Upper lobe of left lung (tissue), 4 donors: ENCODE measurements around the gene PRC1.

Experiments used
- EP300 ChIP-seq, 4 donors: sonication (generic); formaldehyde crosslinking; IDR thresholded peaks; one replicate each; pipeline ENCODE4 v1.5.1; 2017; ENCODE audit warnings: antibody characterized with exemption in 4 of 4, control low read depth in 2 of 4
- POLR2A ChIP-seq, 4 donors: fragments of 450-650 bp; IDR thresholded peaks; one replicate each; pipeline ENCODE4 v1.5.1; 2016 to 2017; ENCODE audit warnings: antibody characterized with exemption in 4 of 4, mild to moderate bottlenecking in 2 of 4
- TF ChIP-seq, protein P1 (sequence below), 6 experiments: fragments of 450-650 bp in 4 of 6; fragments of 200-600 bp in 2 of 6; sonication (generic) in 2 of 6; IDR thresholded peaks; one replicate each; pipeline ENCODE4 v1.5.1; 2016 to 2019; ENCODE audit warnings: antibody characterized with exemption in 6 of 6

DNA sequence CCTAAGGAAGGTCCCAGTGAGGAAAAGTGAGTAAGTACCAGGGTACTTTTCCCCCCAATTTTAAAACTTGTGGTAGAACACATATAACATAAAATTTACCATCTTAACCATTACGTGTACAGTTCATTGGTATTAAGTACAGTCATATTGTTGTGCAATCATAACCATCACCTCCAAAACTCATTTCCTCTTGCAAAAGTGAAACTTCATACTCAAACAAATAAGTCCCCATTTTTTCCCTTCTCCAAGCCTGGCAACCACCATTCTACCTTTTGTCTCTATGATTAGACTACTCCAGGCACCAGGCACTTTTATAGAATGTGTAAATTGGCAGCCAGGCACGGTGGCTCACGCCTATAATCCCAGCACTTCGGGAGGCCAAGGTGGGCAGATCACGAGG, 12.2 kb downstream of the PRC1 start:
- TF ChIP-seq, protein P1, sequence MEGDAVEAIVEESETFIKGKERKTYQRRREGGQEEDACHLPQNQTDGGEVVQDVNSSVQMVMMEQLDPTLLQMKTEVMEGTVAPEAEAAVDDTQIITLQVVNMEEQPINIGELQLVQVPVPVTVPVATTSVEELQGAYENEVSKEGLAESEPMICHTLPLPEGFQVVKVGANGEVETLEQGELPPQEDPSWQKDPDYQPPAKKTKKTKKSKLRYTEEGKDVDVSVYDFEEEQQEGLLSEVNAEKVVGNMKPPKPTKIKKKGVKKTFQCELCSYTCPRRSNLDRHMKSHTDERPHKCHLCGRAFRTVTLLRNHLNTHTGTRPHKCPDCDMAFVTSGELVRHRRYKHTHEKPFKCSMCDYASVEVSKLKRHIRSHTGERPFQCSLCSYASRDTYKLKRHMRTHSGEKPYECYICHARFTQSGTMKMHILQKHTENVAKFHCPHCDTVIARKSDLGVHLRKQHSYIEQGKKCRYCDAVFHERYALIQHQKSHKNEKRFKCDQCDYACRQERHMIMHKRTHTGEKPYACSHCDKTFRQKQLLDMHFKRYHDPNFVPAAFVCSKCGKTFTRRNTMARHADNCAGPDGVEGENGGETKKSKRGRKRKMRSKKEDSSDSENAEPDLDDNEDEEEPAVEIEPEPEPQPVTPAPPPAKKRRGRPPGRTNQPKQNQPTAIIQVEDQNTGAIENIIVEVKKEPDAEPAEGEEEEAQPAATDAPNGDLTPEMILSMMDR (IDR thresholded peaks at IDR 0.05) = no peak
- TF ChIP-seq EP300 (IDR thresholded peaks at IDR 0.05) (no peak), POLR2A (IDR thresholded peaks at IDR 0.05) (no peak)
